ENCODE results near the gene LCOR.
"Not testable (repeated sequence)": the region's sequence is repeated elsewhere in the genome, so short reads cannot be mapped to it uniquely, and the experiment has no call there.

The LCOR gene

DNA sequence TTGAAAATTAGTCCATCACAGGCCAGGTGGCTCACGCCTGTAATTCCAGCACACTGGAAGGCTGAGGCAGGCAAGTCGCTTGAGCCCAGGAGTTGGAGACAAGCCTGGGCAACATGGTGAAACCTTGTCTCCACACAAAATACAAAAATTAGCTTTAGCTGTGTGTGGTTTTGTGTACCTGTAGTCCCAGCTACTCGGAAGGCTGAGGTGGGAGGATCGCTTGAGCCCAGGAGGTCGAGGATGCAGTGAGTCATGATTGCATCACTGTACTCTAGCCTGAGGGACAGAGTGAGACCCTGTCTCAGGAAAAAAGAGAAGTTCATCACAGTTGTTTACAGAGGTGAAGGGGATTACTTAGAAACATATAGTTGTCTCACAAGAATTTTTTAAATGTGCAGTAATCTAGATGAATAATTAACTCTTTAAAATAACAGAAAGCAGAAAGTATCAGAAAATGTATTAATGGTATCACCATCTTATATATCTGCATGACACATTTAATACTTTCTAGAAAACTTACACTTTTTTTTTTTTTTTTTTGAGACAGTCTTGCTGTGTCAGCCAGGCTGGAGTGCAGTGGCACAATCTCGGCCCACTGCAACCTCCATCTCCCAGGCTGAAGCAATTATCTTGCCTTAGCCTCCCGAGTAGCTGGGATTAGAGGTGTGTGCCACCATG lies 8.9 kb downstream of the LCOR start:
- no peak for DNase-seq (ENCODE audit: low spot score)

DNA sequence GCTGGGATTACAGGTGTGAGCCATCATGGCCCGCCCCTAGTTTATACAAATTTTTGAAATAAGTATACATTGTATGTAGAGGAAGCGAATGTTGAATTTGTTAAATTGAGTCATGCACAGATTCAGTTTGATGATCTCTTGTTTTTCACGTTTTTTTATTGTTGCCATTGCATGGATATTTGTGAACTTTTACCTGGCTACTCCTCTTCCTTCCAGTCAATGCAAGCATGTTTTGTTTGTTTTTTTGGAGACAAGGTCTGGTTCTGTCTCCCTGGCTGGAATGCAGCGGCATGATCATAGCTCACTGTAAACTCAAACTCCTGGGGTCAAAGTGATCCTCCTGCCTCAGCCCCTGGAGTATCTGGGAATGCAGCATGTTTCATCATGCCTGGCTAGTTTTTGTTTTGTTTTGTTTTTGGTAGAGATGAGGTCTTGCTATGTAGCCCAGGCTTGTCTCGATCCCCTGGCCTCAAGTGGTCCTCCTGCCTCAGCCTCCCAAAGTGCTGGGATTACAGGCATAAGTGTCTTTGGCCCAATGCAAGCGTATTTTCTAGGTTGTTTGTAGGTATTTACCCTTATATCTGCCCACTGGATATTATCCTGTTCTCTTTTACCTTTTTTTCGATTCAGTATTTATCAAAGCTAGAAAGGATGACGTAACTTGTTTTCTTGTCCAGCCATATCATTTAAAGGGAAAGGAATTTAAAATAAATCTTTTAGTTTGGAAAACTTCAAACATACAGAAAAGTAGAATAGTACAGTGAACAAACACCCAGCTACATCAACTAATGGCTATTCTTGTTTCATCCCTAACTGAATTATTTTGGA lies 11.0 kb downstream of the LCOR start:
- DNase-seq (ENCODE audit: low spot score), result no peak

DNA sequence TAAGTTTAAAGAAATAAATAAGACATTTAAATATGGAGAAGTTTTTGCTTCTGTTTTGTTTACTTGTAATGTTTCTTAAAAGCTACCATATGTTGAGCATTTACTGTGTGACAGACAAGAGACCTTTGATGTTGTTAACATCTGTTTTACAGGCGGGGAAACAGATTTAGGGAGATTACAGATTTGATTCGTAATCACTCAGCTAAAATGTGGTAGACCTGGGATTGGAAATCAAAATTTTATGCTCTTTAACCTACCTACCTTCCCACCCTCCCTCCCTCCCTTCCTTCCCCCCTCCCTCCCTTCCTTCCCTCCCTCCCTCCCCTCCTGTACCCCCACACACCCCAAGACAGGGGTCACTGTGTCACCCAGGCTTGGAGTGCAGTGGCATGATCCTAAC lies 11.7 kb downstream of the LCOR start:
- no peak for DNase-seq (ENCODE audit: low spot score)

GRCh38 chr10:96846395-96846794 lies 14.3 kb downstream of the LCOR start:
- no peak for DNase-seq (ENCODE audit: low spot score)

- no peak for DNase-seq (ENCODE audit: low spot score)
Measured at GRCh38 chr10:96846926-96847325, 14.8 kb downstream of the LCOR start.

- DNase-seq (ENCODE audit: low spot score), result not testable (repeated sequence)
Measured at GRCh38 chr10:96847356-96847755, 15.3 kb downstream of the LCOR start.

GRCh38 chr10:96850113-96850512 lies 18.0 kb downstream of the LCOR start:
- DNase-seq (ENCODE audit: low spot score), result no peak

DNA sequence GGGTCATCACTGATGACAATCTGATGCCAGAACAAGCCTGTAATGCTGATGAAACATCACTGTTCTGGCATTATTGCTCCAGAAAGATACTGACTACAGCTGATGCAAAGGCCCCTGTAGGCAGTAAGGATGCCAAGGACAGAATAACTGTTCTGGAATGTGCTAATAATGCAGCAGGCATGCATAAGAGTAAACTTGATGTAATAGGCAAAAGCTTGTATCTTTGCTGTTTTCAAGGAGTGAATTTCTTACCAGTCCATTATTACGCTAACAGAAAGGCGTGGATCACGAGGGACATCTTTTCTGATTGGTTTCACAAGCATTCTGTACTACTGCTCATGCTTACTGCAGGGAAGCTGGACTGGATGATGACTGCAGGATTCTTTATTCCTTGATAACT lies 18.7 kb downstream of the LCOR start:
- DNase-seq (ENCODE audit: low spot score), result peak; percentile 21

DNA sequence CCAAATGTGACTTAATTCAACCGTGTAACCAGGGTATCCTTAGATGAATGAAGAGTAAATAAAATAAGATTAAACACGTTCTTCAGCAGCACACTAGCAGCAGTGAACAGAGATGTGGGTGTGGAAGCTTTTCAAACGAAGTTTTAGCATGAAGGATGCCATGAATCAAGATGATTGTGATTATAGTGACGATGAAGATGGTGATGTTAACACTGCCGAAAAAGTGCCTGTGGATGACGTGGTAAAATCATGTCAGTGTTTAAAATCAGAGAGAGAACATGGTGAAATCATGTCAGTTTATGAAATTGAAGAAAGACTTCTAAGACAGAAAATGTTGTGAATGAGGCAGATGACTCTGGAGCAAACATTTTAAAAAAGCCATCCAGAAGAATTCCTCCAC lies 19.2 kb downstream of the LCOR start:
- no peak for DNase-seq (ENCODE audit: low spot score)

DNA sequence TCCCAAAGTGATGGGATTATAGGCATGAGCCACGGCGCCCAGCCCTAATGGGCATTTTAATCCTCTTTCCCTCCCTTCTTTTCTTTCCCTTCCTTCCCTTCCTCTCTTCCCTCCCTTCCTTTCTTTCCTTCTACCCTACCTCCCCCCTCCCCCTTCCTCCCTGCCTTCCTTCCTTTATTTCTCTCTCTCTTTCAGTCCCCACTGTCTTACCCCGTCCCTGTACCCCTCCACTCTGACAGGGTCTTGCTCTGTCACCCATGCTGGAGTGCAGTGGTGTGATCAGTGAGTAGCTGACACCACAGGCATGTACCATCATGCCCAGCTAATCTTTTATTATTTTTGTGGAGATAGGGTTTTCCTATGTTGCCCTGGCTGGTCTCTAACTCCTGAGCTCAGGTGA lies 24.2 kb downstream of the LCOR start:
- no peak for DNase-seq (ENCODE audit: low spot score)

DNA sequence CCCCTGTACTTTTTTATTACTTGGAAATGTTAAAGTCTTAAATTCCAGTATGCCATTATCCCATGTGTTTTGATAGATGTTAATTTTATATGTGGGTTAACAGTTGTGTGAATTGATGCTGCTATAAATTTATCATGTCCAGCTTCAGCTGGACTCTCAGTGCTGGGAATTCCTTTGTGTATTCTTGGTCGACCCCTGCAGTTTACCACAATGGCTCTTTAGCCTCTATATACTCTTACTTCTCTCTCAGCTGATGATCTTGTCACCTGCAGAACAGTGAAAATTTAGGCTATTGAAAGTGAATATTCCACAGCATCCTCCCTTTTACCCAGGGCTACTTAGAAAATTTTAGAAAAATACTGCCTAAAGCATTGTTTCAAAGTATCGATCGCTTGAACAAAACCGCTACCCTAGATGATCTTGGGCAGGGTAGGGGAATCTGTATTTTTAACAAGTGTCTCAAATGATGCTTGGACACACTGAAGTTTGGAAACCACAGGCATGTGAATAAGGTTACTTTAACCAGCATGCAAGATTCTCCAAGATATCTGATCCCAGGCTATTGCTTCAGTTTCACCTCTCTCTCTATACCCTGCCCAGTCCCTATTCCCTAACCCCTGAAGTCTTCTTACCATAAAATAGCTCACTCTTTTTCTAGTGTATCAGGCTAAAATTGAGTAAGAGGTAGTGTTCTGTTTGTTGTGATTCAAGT lies 25.4 kb downstream of the LCOR start:
- DNase-seq (ENCODE audit: low spot score), result no peak

- no peak for DNase-seq (ENCODE audit: low spot score)
Measured at GRCh38 chr10:96858038-96858705, 26.1 kb downstream of the LCOR start.

DNA sequence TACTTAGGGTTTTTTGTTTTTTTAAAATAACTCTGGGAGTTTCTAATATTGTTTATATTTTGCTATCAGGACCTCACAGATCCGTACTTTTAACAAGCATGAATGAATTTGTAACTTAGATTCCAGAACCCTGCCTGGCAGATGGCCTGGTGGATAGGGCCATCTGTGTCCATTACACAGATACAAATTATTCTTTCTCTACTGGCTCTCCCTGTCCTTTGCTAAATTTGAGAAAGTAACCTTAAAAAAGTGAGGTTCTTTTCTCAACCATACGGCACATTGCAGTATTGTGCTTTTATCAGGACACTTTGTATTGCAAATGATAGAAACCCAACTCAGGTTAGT lies 26.6 kb downstream of the LCOR start:
- no peak for DNase-seq (ENCODE audit: low spot score)

- no peak for DNase-seq (ENCODE audit: low spot score)
Measured at GRCh38 chr10:96860631-96861277, 28.7 kb downstream of the LCOR start.

GRCh38 chr10:96863922-96864543 lies 31.9 kb downstream of the LCOR start:
- no peak for DNase-seq (ENCODE audit: low spot score)

GRCh38 chr10:96873086-96873485 lies 41.0 kb downstream of the LCOR start:
- no peak for DNase-seq (ENCODE audit: low spot score)

DNA sequence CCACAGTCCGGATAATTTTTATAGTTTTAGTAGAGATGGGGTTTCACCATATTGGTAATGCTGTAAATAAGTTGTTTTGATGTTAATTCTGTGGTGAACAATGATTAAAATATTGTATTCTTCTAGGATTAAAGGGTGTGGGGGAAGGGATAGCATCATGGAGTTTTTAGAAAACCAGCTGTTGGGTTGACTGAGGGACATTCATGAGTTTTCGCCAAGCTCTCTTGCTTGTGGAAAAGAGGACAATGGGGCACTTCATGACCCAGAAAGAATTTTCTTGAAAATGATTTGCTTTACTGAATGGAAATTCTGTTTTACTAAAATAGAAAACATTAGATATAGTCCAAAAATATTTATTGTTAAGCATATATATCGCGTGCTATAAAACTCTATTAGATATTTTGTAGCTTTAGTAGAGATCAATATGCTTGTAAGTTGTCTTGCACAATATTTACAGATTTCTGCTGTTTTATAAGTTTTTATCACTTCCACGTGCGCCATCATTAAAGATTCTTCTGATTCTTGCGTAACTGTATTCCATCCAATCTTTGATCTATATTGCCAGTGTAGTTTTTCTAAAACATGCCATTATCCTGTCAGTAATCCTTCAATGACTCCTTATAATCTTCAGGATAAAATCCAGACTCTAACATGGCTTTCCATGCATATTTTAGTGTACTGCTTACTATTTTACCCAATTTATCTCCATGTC lies 41.8 kb downstream of the LCOR start:
- DNase-seq (ENCODE audit: low spot score), result peak; percentile 71

- DNase-seq (ENCODE audit: low spot score), result no peak
Measured at GRCh38 chr10:96878057-96878456, 46.0 kb downstream of the LCOR start.

- no peak for DNase-seq (ENCODE audit: low spot score)
Measured at GRCh38 chr10:96880575-96880974, 48.5 kb downstream of the LCOR start.

- DNase-seq (ENCODE audit: low spot score), result no peak
Measured at GRCh38 chr10:96889415-96890171, 57.5 kb downstream of the LCOR start.

Data from Ammon's horn (tissue), 1 donor.